ENCODE measurements around the gene TSC2.
"Not testable (repeated sequence)": the region's sequence is repeated elsewhere in the genome, so short reads cannot be mapped to it uniquely, and the experiment has no call there.

TSC2 gene

GRCh38 chr16:2129890-2130447 is 82.2 kb downstream of the TSC2 start:
- DNase-seq (ENCODE audit: extremely low read depth, insufficient read length), result not testable (repeated sequence)

GRCh38 chr16:2133797-2134196 is 86.0 kb downstream of the TSC2 start:
- not testable (repeated sequence) for H3K4me3 ChIP-seq (replicated peaks; ENCODE audit: low read depth, low read length); H3K27me3 ChIP-seq (replicated peaks; ENCODE audit: control insufficient read depth, insufficient read depth, low read length); DNase-seq (ENCODE audit: extremely low read depth, insufficient read length); H3K36me3 ChIP-seq (ENCODE audit: control insufficient read depth, insufficient read depth, low read length)

More at GRCh38 chr16:2129890-2130447, 82.2 kb downstream of the TSC2 start:
- H3K27me3 ChIP-seq (replicated peaks; ENCODE audit: control insufficient read depth, insufficient read depth, low read length); H3K36me3 ChIP-seq (ENCODE audit: control insufficient read depth, insufficient read depth, low read length); H3K4me3 ChIP-seq (replicated peaks; ENCODE audit: low read depth, low read length): not testable (repeated sequence)

- not testable (repeated sequence) for DNase-seq (ENCODE audit: extremely low read depth, insufficient read length); H3K36me3 ChIP-seq (ENCODE audit: control insufficient read depth, insufficient read depth, low read length); H3K27me3 ChIP-seq (replicated peaks; ENCODE audit: control insufficient read depth, insufficient read depth, low read length)
- H3K4me3 ChIP-seq (replicated peaks; ENCODE audit: low read depth, low read length), result peak overlapping the region; percentile 52
Observed at GRCh38 chr16:2135071-2135470, 87.3 kb downstream of the TSC2 start.

- H3K36me3 ChIP-seq (ENCODE audit: control insufficient read depth, insufficient read depth, low read length); H3K27me3 ChIP-seq (replicated peaks; ENCODE audit: control insufficient read depth, insufficient read depth, low read length): not testable (repeated sequence)
- DNase-seq (ENCODE audit: extremely low read depth, insufficient read length), result peak; percentile 92
- H3K4me3 ChIP-seq (replicated peaks; ENCODE audit: low read depth, low read length), result peak within 1 kb of the TSS; percentile 61
Observed at GRCh38 chr16:2135770-2136490, 88.1 kb downstream of the TSC2 start, which contains the start of gene PKD1. TSS of gene PKD1 (minus strand) at chr16:2135898. CDS start at chr16:2135689, 209 bp downstream.
